ENCODE results near the gene OSTN.
"Not testable (repeated sequence)": the region's sequence is repeated elsewhere in the genome, so short reads cannot be mapped to it uniquely, and the experiment has no call there.

OSTN gene

GRCh38 chr3:191268737-191269136, 69.7 kb downstream of the OSTN start:
- DNase-seq: no peak

- no peak for DNase-seq
Observed at GRCh38 chr3:191269289-191270085, 70.4 kb downstream of the OSTN start.

DNA sequence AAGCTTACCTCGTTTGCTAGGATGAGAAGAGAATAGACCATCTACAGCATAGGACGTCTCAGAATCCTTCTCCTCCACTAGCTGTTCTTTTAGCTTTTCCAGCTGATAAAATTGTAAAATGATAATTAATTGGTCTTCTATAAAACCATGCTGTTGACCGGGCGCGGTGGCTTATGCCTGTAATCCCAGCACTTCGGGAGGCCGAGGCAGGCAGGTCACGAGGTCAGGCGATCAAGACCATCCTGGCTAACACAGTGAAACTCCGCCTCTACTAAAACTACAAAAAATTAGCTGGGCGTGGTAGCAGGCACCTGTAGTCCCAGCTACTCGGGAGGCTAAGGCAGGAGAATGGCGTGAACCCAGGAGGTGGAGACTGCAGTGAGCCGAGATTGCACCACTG, 76.2 kb downstream of the OSTN start:
- DNase-seq: not testable (repeated sequence)

GRCh38 chr3:191275751-191276150, 76.7 kb downstream of the OSTN start:
- DNase-seq: no peak

- no peak for DNase-seq
Observed at GRCh38 chr3:191280111-191280510, 81.1 kb downstream of the OSTN start.

- no peak for DNase-seq
Observed at GRCh38 chr3:191280882-191281281, 81.8 kb downstream of the OSTN start.

DNA sequence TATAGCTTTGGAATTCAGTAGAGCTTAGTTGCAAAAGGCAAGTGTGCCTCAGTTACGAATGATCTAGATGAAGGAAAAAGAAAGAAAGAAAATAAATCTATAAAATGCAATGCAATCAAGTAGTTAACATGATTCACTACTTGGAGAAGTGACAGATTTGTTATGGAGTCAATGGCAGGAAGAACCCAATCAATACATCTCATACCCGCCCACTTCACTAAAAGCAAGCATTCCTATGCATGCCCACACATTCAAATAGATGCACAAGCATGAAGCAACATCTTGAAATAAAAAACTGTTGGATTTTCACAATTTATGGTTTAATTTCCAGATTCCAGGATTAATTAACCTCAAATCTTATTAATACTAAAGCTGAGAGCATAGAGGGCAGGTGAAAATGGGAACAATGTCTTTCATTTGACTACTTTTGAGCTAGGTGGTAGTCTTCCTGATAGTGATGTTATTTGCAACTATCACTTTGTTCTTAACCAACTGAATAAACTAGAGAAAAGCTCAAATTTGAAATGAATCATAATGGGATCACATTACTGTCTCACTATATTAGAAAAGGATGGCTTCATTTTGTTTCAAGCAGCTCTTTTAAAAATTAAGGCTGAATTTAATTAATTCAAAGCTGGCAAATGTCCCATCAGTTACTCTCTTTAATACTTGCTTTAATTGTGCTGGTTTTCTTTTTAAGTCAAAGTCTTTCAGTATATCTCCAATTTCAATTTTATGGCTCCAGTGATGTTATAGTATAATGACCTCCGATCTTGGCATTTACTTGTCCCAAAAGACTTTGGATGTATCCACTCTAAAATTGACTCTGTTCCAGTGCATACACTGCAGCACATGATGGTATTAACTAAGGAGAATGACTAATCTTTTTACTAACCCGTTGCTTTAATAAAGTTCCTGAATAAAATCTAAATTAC, 83.5 kb downstream of the OSTN start:
- no peak for DNase-seq

DNA sequence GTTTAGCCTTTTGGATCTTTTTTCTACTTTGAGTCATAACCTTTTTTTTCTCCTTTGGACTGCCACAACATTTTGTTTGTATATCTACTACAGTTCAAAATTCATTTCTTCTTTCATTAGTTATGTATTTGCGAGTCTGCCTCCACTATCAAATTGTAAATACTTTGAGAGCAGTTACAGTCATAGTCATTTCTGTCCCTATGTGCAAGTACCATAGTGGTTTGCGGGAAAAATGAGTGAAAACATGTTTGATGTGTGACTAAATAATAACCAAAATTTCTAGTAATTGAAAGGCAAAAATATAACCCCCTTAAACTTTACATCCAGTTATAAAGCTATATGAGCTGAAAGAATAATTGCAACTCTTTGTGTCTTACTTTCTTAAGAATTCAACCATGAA, 84.4 kb downstream of the OSTN start:
- no peak for DNase-seq

GRCh38 chr3:191290311-191291025, 91.4 kb downstream of the OSTN start:
- no peak for DNase-seq

GRCh38 chr3:191292243-191293015, 93.4 kb downstream of the OSTN start:
- no peak for DNase-seq

- no peak for DNase-seq
Observed at GRCh38 chr3:191294291-191294690, 95.2 kb downstream of the OSTN start.

GRCh38 chr3:191296041-191296541, 97.0 kb downstream of the OSTN start:
- DNase-seq: no peak

DNA sequence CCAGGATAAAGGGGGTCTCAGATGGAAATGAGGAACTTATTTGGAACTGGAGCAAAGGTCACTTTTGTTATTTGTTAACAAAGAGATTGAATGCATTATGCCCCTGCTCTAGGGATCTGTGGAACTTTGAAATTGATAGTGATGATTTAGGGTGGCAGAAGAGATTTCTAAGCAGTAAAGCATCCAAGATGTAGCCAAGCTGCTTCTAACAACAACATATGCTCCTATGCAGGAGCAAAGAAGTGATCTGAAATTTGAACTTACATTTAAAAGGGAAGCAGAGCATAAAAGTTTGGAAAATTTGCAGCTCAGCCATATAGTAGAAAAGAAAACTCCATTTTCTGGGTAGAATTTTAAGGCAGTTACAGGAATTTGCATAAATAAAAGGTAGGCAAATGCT, 99.8 kb downstream of the OSTN start:
- DNase-seq: no peak

GRCh38 chr3:191300422-191300821, 101.4 kb downstream of the OSTN start:
- no peak for DNase-seq

DNA sequence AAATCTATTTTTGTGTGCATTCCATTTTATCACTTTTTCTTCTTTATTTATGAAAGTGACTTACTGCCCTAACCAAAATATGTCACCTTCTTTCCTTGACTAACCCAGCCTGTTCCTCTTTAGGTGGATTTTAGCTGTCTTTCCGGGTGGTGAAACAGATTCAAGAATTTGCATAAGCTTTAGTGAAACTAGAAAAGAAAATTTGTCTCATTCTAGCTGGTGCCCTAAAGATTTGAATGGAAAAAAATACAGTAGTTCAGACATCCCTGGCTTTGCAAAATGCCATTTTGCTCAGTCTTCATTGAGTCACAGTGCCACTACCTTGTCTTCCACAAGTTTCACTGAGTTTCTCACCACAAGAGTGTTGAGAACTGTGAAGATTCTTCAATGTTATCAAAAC, 102.0 kb downstream of the OSTN start:
- no peak for DNase-seq

DNA sequence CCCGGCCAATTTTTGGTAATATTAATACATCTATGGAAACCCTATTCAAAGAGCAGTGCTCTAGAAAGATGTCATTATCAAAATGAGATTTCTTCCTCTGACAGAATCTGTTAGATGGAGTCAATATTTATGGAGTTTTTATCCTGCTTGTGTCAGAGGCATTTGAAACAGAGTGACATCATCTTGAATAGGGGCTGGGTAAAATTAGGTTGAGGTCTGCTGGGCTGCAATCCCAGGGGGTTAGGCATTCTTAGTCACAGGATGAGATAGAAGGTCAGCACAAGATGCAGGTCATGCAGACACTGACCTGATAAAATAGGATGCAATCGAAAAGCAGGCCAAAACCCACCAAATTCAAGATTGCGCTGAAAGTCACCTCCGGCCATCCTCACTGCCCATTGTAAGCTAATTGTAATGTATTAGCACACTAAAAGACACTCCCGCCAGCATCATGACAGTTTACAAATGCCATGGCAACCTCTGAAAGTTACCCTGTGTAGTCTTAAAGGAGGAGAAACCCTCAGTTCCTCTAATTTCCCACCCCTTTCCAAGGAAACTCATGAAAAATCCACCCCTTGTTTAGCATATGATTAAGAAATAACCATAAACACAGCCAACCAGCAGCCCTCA, 102.9 kb downstream of the OSTN start:
- no peak for DNase-seq

DNA sequence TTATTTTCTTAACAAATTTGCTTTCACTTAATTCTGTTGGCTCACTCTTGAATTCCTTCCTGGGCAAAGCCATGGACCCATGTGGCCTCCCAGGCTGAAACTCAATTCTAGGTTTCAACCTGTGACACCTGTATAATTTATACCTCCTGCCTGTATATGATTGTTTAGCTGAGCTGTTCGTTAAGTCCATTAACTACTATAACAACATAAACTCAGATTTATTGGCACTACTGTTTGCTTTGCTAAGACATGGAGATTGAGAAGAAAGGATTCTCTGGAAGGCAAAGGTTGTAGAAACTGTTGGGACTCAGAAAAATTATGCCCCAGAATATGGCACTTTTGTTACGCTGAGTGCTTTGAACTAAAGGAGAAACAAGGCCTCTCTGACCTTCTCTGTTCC, 103.4 kb downstream of the OSTN start:
- DNase-seq: no peak

DNA sequence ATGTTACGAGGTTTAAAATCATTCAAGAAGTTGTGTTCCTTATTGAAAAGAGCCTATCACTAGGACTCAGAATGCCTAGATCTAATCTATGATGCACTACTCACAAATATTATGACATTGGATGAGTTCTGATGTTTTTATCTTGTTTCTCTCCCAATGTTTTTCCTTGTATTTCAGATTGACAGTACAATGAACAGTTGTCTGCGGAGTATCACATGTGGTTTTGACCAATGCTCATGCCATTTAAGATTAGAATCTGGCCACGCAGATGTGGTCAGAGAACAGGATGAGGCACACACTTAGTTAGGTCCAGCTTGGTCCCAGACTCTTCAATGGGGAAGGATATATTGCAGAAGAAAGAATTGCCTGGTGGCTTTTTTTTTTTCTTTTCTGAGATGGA, 104.6 kb downstream of the OSTN start:
- DNase-seq: no peak

- no peak for DNase-seq
Observed at GRCh38 chr3:191306428-191306827, 107.4 kb downstream of the OSTN start.

DNA sequence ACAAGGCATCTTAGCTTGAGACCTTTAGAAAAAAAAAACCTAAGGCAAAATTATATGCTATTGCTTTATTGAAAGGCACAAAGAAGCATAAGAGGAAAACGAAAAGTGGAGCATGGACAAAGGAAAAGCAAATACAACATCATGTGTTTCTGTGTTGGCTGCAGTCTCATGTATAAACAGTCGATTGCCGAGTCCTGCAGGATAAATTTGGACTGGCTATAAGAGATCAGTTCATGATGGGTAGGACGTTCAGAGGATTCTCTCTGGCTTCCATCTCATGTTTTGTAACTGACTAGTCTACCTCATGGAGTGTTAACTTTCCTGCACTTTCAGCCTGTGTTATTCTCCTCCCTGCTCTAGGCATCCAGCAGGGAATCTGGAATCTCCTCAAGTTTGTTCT, 108.3 kb downstream of the OSTN start:
- DNase-seq: no peak

DNA sequence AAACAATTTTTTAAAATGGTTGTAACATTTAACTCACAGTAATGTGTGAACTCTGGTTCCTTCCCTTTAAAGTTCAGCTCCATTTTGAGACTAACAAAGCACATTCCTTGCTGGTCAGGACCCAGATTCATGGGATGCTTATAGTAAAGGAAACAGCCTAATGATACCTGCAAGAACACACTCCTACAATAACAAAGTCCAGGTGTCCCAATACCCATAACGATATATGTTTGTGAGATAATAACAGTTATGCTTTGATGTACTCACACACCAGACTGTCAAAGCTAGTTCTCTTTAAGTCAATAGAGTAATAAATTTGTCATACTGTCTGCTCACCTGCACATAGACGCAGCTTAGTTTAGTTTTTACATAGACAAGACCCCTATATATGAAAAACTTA, 114.3 kb downstream of the OSTN start:
- no peak for DNase-seq
